ENCODE results near the gene CHMP5.

DNA sequence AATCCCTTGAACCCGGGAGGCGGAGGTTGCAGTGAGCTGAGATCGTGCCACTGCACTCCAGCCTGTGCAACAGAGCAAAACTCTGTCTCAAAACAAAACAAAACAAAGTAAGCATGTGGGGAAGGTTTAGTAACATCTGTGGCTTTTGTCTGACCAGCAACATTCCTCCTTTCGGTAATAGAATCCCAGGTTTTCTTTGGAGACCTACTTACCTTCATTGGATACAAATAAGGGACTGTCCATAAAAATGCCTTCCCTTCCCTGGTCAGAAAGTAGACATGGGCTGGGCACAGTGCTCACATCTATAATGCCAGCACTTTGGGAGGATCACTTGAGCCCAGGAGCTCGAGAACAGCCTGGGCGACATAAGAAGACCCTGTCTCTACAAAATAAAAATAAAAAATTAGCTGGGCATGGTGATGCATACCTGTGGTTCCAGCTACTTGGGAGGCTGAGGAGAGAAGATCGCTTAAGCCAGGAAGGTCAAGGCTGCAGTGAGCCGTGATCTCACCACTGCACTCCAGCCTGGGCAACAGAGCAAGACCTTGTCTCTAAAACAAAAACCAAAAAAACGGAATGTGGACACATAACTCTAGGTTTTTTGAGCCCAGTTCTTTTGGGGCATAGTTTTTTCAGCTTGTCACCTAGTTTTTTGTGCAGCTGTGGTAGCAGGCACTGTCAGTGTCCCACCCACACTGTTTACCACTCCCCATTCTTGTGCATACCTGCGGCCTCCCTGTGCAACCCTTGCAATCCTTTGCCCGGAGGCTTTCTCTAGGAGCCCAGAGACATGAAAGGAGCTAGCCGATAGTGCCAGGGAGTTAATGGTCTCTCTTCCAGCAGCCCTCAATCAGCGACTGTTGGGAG, 33.9 kb upstream of the CHMP5 start:
- TF ChIP-seq, protein P1, sequence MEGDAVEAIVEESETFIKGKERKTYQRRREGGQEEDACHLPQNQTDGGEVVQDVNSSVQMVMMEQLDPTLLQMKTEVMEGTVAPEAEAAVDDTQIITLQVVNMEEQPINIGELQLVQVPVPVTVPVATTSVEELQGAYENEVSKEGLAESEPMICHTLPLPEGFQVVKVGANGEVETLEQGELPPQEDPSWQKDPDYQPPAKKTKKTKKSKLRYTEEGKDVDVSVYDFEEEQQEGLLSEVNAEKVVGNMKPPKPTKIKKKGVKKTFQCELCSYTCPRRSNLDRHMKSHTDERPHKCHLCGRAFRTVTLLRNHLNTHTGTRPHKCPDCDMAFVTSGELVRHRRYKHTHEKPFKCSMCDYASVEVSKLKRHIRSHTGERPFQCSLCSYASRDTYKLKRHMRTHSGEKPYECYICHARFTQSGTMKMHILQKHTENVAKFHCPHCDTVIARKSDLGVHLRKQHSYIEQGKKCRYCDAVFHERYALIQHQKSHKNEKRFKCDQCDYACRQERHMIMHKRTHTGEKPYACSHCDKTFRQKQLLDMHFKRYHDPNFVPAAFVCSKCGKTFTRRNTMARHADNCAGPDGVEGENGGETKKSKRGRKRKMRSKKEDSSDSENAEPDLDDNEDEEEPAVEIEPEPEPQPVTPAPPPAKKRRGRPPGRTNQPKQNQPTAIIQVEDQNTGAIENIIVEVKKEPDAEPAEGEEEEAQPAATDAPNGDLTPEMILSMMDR (conservative IDR thresholded peaks at IDR 0.05; ENCODE audit: low read length), result no peak
- no peak for TF ChIP-seq EZH2phosphoT487 (IDR thresholded peaks at IDR 0.05; ENCODE audit: borderline replicate concordance, low read depth, low read length)
